NCI-H187 (cell line): ENCODE measurements around the gene DHX35.

Experiments used
- DNase-seq, 2 experiments: peaks; one replicate each; lab custom pipeline; 2025; lab: John Stamatoyannopoulos, UW

The DHX35 gene

DNA sequence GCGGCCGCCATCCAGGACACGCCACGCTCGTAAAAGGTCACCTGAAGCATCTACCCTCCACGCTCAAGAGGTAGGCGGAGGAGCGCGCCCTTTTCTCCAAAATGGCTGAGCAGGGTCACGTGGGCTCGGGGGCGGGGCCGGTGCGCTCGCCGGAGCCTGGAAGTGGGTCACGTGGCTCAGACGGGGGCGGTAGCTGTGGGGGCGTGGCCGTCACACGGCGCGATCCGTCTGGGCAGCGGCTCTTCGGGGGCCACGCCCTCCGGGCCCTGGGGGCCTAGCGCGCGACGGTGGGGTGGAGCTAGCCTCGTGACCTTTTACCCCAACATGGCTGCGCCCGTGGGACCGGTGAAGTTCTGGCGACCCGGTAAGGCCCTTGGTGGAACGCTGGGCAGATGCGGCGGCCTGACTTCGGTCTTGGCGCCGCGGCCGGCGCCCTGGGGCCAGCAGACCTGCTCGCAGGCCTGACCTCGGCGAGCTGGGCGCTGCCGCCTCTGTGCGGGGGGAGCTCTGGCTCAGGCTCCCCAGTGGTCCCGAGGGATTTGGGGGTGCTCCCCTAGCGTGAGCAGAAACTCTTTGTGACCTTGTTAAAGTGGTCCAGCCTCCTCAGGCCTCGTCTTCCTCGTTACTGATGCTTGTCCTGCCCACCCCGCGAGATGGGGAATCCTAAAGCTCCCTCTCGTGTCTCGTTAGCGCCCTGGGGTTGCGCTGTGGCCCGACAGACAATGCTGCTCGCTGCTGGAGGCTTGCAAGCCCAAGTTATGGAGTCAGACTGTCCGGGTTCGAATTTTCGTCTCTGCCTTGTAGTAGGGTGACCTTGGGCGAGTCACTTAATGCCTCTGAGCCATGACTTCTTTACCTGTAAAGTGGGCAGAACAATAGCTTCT, at the start of gene DHX35:
Gene DHX35 (plus strand): TSS at position 301 of the 884 bp plus-strand sequence. CDS start 24 bp downstream, at position 325.
- DNase-seq, result peak; percentile 97

GRCh38 chr20:38915355-38915754, 46.8 kb upstream of the DHX35 start:
- DNase-seq, result no peak

DNA sequence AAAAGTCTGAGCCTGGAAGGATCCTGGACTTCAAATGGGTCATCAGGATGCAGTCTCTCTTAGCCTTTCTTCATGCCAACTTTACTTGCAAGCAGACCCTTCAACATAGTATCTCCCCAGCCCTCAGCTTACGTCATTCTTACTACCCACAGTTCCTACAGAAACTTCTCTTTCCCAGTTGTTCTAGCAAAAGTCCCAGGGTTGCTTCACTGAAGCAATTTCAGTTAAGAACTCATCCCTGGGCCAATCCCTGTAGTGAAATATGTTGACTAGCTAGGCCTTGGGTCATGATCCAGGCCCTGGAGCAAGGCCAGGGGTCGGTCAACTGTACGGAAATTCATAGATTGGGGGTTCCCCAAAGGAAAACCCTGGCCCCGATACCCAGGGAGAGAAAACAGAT, 44.5 kb upstream of the DHX35 start:
- DNase-seq, result no peak

DNA sequence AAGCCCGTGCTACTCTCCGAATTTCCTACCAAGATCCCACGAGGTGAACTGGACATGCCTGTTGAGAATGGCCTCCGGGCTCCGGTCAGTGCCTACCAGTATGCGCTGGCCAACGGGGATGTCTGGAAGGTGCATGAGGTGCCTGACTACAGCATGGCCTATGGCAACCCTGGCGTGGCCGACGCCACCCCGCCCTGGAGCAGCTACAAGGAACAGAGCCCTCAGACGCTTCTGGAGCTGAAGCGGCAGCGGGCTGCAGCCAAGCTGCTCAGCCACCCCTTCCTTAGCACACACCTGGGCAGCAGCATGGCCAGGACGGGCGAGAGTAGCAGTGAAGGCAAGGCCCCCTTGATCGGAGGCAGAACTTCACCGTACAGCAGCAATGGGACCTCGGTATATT, 44.0 kb upstream of the DHX35 start:
- DNase-seq, result no peak

DNA sequence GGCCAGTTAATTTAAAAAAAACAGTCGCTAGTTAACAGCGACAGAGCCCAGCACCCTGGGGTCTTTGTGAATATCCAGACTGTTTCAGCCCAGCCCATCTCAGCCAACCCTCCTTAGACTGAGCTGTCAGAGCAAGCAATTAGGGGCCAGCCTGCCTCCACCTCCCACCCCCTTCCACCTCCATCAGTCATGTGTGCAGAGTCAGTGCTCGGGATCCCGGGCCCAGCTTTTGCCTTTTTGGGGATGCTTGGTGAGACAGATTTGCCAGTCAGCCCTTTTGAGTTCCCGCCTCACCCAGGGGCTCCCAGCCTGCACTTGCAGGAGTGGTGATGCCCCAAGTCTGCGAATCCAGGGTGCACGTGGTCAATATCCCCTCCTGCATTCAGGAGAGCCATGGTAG, 42.5 kb upstream of the DHX35 start:
- DNase-seq, result no peak

- DNase-seq, result no peak
Measured at GRCh38 chr20:38920411-38920810, 41.7 kb upstream of the DHX35 start.

DNA sequence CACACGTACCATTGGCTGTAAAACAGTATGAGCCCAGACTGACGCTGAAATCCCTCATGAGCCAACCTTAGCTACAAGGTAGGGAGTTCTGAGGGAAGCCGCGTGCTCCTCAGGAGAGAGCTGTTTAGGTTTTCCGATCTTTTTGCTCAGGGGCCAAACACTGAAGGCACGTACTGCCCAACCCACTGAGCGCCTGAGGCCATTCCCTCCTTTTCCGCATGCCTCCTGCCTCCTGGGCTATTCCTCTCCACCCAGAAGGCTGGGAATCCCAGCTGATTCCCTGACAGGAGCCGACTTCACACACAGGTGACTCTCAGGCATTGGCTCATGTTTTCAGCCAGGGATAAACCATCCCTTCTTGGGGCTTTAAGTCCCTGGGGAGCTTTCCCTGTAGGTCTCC, 41.3 kb upstream of the DHX35 start:
- DNase-seq, result no peak

- DNase-seq, result no peak
Measured at GRCh38 chr20:38924718-38925117, 37.4 kb upstream of the DHX35 start.

GRCh38 chr20:38926142-38926933, 35.8 kb upstream of the DHX35 start, which contains the start of gene FAM83D:
FAM83D (plus strand) TSS chr20:38926417; CDS start chr20:38926443, 26 bp downstream.
- DNase-seq, result peak; percentile 96 to 97

GRCh38 chr20:38926934-38927616, 35.1 kb upstream of the DHX35 start:
- DNase-seq, result no peak

DNA sequence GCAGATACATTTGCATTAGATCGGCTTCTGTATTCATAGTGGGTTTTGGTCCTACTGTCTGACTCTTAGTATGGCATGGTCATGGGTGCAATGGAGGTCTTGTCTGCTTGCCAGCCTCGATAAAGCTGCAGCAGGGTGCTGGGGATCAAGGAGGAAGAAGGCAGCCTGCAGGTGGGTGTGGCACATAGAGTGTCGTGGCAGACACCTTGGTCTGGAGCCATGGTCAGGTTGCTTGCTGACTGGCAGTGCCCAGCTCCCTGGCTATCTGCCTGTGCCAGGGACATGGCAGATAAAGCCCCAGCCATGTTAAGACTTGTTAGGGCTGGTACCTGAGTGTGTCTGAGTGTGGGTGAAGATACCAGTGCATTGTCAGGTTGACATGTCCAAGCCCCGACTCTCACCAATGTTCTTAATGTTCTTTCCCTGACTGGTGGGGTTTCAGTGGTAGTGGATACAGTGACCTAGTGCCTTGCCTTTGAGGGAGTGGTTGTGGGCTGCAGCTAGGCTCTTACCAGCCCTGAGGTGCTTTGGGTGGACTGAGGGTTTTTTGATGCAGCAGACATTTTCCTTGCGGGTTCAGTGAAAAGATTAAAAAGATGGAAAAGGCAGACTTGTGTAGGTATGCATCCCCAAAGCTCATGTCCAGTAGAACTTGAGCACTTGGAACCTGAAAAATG, 34.1 kb upstream of the DHX35 start:
- DNase-seq, result no peak

DNA sequence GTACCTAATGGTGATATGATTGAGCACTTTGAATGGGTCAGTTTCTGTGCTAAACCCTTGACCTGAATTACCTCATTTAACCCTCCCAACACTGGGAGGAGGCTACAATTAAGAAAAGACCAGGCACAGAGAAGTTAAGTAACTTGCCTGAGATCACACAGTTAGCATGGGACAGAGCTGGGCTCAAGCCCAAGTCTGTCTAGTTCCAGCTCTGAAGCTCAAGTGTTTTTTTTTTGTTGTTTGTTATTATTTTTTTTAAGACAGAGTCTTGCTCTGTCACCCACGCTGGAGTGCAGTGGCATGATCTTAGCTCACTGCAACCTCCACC, 31.9 kb upstream of the DHX35 start:
- DNase-seq, result no peak

GRCh38 chr20:38931984-38932383, 30.2 kb upstream of the DHX35 start:
- DNase-seq, result no peak

GRCh38 chr20:38932457-38933120, 29.6 kb upstream of the DHX35 start:
- DNase-seq, result no peak

DNA sequence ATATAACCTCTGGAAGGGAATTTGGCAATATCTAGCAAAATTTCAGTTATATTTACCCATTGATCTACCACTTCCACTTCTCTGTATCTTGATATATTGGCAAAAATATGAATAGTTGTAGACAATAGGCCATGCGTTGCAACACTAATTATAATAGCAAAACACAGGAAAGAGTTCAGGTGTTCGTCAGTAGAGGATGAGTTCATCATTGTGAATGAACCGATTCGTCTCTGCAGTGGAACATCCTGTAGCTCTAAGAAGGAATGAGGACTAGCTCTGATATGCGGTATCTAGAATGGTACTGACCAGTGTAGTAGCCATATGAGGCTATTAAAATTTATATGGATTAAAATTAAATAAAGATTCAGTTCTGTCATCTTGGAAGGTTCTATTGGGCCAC, 27.6 kb upstream of the DHX35 start:
- DNase-seq, result no peak

DNA sequence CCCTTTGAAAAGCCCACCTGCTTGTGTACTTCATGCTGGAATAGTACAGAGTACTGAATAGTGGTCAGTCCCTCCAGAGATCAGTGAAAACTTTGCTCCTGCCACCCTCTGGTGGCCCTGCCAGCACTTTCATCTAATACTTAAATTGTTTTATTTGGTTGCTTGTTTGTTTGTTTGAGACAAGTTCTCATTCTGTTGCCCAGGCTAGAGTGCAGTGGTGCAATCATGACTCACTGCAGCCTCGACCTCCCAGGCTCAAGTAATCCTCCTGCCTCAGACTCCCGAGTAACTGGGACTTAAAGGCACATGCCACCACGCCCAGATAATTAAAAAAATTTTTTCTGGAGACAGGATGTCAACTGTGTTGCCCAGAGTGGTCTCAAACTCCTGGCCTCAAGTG, 26.9 kb upstream of the DHX35 start:
- DNase-seq, result no peak

DNA sequence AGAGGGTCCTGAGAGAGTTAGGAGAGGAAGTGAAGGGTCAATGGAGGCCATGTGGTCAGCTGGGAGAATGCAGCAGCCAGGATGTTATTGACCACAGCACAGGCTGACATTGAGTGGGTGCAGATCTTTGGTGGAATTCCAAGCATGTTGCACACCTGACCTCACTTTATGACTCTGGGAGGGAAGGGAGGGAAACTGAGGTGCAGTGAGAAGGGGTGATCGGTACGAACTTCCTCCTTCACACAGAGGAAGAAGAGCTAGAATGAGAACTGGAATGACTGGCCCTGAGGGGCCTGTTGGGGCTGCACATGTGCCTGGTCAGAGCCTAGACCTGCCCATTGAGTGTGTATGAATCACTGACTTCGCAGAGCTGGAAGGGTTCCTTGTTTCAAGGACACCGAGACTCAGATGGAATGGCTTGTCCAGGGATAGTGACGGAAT, 26.2 kb upstream of the DHX35 start:
- no peak for DNase-seq

DNA sequence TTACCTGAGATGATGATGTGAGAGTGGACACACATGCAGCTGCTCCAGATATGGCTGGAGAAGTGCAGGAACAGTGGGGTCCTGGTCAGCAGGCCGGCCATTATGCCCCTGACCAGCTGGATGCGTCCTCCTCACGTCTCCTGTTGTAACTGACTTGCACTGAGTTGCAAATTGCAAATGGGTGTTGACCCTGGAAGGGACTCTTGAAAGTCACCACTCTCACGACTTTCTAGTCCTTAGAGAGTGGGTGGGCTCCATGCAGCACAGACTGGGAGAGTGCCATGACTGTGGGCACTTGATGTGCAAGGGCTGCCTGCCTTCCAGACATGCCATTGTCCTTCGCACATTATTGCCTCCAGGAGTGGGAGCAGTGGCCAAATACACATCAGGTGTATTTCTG, 25.1 kb upstream of the DHX35 start:
- DNase-seq, result no peak

GRCh38 chr20:38937978-38938473, 24.1 kb upstream of the DHX35 start:
- peak; percentile 25 to 53 for DNase-seq

GRCh38 chr20:38939686-38940085, 22.5 kb upstream of the DHX35 start:
- DNase-seq, result no peak

- no peak for DNase-seq
Measured at GRCh38 chr20:38940644-38941043, 21.5 kb upstream of the DHX35 start.
